Measurements from ENCODE around the gene LRIG3.

Gene LRIG3

DNA sequence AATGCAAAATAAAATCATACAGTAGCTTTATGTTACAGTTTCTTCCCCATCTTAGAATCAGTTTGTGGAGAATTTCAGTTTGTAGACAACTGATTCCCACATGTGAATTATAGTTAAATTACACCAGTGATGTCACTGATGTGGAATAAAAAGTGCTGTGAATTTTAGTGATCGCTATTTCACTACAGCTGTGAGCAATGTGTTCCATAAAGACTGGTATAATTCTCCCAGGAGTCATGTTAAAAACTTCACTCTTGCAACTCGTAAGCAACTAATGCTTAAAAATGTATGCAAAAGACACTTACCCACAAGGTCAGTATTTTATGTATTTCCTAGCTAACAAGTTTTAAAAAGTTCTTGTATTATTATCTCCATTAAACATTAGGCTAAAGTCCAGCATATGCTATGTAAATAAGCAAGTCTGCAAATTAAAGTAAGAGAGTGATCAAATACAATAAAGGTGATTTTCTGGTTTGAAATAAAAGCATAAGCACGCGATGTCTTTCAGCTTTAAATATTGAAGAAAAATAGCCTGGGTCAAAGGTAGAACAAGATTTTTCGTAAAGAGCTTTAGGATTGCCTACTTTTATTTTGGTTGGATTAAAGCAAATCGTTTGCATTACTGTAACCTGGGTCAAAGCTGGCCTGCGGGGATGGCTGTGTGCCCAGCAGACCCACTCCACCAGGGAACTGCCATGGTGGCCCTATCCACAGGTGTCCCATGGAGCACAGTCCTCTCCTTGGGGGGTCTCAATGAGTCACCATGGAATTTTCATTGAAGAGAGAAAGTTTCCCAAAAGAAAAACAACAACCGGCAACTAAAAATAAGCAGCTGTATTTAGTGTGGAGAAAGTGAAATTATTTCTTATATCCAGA, 12.7 kb upstream of the LRIG3 start:
- peak; percentile 37 for FAIRE-seq

DNA sequence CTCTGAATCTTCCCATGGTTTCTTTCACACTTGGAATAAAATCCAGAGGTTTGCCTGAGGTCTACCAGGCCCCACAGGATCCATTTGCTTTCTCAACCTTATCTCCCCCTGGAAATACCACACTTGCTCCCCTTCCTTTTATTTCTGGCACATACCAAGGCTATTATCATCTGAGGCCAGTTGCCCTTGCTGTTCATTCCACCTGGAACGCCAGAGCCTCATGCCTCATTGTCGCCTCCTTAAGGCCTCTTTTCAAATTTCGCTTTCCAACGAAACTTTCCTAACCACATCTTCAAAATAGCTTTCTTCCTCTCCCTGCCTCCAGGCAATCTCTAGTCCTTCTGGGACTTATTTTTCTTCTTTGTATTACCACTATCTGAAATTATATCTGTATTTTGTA, 11.2 kb upstream of the LRIG3 start:
- FAIRE-seq, result no peak

DNA sequence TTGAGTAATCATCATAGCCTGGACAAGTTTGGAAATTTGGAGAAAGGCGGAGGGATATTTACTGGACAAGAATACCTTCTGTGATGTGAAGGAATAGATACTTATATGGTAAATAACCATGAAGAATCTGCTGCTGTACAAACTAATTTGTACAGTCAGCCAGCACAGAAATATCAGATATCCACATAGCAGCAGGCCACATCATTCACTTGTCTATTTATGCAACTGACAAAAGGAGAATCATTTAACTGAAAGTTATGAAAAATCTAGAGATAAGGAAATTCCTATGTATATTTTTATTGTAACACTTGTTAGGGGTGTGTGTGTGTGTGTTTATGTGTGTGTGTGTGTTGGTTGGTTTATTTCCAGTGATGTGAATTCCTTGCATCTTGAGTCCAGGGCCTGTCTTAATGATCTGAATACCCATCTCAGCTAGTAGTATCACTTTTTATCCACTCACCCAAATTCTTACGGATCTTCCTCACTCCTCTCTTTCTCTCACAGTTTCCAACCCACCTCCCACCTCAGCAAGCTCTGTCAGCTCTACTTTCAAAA, 10.5 kb upstream of the LRIG3 start:
- no peak for FAIRE-seq

DNA sequence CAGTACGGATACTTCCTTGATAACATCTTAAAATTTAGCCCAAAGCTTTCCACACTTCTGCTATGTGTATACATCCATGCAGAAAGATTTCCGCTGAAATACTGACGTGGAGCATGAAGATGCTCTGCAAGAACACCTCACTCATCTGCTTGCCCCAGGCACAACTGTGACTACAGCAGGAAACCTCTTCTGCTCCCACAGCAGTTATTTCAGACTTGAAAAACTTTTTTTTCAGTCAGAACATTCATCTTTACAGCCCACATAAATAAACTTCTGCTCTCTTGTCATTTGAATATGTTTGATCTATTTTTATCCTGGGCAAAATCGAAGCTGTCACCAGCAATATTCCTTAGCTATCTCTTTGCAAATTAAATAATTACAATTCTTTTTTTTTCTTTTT, 6.8 kb upstream of the LRIG3 start:
- FAIRE-seq, result no peak

DNA sequence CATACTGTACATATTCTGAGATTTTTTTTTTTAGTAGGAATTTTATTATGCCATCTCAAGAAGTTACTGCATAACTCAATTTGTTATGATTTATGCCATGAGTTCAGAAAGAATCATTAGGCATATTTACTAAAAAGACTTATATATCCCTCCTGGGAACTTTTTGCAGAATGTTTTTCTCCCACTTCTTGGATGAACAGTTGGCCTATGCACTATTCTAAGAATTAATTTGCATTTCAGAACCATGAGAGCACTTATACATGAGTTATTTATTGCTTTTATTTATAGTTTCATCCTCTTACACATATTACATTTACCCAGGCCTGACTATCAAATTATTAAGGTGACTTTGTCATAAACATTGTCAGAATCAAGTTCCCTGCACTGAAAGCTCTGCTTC, 6.3 kb upstream of the LRIG3 start:
- FAIRE-seq, result no peak

DNA sequence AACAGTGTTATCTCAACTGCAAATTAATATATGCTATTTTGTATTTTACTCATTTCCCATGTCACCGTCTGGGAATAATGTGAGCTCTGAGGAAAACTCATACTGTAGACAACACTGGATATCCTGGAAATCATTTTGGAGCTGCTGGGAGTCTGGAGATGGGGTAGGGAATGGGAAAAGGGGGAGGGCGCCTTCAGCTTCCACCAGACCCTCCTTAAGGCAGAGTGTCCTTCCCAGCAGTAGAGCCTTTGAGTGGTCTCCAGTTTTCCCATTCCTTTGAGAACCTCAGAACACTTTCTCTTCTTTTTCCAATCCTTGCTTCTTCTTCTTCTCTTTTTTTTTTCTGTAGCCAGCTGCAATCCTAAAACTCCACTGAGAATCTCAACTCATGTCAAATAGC, 5.4 kb upstream of the LRIG3 start:
- no peak for FAIRE-seq

DNA sequence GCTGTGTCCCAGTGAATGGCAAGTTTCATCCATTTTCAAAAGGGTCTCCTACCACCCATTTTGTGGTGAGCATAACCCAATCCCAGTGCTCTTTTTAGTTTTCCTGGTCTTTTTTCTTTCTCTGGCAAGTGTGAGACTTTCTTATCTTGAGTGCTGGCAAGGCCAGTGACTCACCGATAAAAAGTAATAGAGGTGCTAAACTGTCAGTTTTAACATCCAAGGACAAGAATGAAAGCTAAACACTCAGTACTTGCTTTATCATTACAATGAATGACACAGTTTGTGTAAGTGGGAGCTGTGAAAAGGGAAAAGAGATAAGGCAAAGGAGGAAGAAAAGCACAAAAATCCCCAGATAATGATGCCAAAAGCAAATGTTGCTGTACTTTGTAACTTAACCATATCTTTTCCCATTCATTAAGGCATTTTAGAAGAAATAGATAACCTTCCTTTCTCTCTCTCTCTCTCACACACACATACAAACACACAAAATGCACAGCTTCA, 4.9 kb upstream of the LRIG3 start:
- no peak for FAIRE-seq

DNA sequence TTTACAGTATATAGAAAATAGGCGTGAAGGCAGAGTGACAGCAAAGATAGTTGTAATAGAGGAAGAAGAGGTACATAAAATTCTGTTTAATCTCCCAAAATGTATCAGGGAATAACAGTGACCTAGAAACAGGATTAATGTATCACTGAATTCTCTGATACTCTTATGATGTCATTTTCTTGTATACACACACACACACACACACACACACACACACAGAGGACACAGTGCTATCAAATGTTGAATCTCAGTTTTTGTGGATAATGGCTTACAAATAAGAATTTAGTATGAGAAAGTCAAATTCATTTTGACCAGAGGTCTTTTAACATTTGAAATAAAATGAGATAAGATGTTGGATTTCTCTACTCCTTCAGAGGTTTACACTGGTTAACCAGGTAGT, 4.3 kb upstream of the LRIG3 start:
- FAIRE-seq, result no peak

DNA sequence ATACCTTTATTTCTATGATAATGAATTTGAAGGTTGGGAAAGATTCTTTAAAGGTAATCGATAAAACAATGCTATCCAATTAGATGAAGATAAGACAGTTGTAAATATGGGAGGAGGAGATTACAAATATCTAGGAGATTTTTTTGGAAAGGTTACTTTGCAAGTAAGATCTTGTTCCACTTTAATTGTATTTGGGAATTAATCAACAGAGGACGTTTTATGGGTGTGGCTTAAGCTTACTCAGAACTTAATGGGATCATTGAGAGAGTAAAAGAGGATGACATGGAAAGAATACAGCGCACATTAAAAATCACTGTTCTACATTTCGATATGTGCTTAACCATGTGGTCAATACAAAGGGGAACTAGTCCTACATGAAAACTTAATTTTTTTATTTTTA, 3.5 kb upstream of the LRIG3 start:
- FAIRE-seq, result no peak

DNA sequence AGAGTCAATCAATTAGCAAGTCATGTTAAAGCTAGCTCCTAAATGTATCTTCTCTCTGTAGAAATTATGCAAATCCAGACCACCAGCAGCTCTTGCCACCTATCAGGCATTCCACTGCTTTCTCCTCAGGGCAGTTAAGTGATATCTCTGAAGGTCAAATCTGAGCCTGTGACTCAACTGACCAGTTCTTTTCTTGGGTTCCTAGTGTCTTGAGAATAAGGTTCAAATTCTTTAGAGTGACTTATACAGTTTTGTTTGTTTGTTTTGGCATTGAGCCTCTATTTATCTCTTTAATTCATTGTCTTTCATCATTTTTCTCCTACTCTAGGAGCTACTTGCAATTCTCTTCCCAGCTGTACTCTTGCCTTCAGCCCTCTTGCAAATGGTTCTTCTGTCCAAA, 2.5 kb upstream of the LRIG3 start:
- no peak for FAIRE-seq

DNA sequence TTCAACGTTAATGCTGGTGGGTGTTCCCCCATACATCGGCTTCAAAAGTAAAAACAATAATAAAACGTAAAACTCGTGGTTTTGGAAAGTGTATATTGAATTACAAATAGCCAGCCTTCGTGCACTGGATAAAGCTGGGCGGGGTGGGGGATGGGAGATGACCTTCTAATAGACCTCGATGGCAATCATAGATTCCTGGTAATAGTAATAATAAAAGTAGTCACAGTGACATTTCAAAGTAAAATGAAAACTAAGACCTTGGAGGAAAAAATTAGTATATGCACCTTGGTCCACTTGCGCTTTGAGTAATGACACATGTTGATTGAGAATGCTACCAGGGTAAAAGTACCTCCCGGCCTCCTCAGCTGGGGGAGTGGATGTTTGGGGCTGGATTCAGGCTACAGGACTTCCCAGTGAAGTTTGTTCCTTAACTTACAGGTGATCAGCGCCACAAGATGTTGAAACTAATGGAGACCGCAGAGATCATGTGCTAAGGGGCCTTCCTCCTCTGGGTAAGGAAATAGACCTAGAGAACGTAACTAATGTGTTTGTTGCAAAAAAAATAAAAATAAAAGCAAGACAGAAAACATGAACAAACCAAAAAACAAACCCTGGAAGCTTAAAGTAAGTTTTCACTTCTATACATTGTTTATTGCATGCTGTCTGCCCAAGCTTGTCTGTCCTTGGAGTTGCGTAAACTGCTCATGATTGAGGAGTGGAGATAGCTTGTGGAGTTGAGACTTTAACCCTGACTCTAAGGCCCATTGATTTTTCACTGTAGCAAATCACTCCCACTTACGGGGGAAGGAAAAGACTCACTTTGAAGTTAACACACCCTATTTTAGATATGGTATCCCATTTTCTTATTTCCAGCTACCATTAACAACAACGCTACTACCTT, 907 bp upstream of the LRIG3 start:
- FAIRE-seq, result no peak

DNA sequence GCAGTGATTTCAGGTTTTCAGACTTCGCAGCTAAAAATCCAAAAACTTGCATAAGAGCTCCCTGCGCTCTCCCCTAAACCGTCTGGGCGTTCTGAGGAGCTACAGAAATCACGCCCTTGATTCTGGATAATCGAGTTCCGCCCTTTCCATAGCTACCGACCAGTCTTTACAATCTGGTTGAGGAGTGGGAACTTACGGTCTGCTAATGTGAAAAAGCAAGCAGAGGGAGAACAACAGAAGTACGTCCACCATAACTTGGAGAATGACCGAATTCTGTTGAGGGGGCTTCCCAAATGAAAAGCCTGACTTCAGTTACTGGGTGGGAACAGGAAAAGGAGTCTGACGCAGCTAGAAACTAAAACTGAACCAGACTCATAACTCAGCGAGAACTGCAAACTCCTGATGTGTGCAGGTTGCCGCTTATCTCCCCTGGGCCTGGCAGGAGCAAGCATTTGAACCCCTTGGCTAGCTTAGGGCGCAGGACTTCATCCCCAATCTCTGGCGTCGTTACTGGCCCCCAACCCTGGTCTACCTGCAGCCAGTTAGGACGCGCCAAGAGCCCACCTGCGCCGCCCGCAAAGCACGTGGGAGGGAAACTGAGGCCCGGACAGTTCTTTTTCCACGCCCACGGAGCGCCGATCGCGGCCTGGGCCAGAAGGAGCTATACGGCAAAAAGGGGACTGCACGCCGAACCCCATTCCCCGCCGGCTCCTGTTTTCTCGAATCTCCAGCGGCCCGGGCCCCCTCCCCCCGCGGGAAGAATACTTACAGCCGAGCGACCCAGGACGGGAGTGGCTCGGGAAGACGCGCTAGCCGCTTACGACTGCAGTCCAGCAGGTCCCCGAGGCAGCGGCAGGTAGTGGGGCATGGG, 838 bp downstream of the LRIG3 start:
- no peak for FAIRE-seq

DNA sequence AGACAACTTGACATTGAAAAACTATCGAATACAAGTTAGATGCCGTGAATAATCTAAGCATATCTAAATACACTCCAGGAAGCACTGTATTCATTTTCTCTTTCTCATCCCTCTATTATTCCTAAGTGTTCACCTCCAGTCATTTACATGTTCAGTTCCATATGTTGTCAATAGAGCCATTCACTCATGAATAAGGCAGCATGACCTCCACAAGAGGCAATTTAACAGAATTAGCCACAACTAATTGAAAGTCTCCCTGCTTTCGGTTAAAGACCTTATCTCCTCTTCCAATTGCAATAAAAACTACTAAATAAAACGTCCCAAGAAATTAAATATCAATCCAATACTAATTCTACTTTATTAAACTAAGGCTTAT, 1.8 kb downstream of the LRIG3 start:
- FAIRE-seq, result peak; percentile 35

DNA sequence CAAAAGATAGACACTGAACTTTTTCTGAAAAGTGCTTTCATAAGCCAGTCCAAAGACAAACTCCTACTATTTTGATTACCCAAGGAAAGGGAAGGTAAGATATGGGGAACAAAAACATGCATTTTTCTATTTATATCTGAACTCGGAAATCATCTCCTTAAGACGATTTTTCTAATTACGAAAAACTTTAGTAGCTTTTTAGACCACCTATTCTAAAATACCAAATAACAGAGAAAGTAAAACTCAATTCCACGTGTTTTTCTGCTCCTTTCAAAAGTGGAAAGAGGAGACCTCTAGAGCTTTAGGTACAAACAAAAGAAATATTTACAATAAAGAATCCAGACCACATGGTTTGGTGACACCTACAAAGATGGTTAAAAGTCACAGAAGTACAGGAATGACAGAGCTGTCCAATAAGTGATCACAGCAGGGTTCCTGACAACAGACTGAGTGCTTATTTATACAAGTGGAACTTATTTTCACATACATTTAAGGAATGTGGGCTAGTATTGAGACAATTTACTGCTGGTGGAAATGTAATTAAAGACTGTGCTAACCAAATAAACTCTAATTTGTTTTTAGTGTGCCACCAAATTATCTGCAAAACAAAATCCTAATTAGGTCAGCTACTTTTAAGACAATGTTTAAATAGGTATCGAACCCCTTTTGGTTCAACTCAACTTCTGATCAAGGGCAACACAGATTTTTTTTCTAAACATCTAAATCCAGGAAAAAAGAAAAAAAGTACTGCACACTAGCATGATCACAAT, 2.4 kb downstream of the LRIG3 start:
- FAIRE-seq, result no peak

DNA sequence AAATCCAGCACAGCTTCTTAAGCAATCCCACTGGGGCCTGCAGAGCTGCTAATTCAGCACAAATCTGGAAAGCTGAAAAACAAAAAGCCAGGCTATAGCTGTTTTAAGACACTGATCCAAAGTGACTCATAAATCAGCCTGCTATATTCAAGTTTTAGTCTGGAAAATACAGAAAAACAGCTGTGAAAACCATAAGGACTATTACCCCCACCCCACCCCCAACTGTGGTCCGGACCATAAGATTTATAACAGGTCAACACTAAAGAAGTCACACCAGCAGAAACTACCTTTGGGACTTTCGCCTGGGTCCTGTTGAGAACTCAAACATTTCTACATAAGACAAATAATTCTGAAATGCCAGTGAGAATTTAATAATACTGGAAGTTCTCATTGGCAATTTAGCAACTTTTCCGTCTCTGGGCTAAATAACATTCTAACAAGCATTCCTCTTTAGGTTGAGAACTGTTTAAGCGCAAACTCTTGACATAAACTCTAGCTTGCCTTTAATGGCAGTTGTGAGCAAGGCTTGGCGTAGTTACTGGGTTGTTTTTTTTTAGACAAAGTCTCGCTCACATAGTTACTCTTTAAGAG, 3.3 kb downstream of the LRIG3 start:
- FAIRE-seq, result no peak

DNA sequence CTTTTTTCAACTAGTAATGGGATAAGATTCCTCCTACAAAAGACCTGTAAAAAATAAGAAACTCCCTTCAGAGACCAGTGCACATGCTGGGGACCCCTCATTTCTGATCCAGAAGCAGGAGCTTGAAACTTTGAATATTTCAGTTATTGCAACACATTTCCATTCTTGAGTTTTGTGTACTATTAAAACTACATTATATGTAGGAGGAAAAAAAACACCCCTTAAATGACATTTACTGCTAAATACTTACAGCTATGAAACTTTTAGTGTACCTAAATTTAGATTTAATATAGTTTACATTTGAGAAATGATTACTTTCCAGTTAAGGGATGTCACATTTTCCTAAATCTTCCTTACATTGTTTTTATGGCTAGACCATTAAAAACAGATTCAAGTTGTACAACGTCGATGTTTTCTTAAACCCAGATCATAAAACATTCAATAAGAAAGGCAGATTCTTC, 4.1 kb downstream of the LRIG3 start:
- peak; percentile 79 for FAIRE-seq

DNA sequence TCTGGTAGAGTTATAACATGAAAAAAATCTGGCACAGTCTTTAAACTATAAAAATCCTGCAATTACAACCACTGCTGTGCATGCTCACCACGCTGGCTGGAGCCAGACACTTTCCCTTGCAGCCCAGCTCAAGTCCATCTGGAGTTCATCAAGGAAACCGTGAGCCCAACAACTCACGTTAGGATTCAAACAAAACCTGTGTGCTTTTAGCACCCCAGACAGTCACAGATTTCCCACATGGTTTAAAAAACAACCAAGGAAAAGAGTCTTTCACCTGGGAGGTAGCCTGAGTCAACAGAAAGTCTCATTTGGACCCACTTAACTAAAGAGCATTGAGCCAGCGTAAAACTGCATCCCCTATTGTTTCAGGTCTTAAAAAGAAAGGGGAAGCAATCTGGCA, 4.7 kb downstream of the LRIG3 start:
- peak; percentile 86 for FAIRE-seq

DNA sequence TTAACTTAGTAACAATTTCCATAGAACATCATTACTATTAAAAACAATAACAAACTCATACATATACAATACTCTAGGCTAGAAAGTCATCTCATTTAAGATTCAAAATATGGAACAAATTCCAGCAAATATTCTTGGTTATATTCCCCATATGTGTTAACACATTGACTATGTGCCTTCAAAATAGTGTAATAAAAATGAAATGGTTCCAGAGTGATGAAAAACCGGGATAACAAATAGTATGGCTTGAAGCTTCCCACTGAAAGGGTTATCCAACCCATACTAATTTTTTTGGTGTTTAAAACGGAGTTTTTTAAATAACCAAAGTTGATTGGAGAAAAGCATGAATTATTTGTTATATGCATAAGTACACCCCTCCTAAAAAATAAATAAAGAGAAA, 5.3 kb downstream of the LRIG3 start:
- FAIRE-seq, result no peak

DNA sequence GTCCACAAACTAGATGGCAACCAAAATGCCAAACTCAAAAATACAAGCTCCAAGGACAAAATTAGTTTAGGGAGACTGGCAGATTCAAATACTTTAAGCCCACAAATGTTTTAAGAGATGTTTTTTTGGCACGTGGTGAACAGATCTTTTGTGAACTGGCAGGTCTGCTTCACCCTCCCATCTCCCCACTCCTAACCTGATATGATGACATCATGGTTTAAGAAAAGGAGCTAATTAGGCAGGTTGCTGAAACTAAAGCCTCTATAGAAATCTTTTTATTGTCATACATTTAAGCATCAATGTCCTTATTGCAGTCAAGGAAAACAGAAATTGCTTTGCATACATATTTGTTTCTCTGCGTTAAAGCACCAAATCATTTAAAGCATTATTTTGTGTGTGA, 5.8 kb downstream of the LRIG3 start:
- no peak for FAIRE-seq

DNA sequence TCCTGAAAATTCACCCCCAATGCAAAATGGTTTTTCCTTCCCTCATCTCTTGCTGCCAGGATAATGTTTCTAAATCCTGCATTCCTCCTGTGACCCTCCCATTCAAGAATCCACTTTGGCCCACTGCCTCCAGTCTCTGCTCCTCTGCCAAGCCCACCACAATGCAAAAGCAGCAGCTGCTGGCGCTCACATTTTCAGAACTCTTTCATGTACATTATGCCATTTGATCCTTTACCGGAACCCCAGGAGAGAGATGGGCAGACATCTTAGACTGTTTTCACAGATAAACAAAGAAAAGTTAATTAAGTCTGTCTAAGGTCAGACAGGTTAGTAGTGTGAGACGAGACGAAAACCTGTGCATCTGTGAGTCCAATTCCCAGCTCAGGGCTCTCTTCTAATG, 12.9 kb downstream of the LRIG3 start:
- no peak for FAIRE-seq

DNA sequence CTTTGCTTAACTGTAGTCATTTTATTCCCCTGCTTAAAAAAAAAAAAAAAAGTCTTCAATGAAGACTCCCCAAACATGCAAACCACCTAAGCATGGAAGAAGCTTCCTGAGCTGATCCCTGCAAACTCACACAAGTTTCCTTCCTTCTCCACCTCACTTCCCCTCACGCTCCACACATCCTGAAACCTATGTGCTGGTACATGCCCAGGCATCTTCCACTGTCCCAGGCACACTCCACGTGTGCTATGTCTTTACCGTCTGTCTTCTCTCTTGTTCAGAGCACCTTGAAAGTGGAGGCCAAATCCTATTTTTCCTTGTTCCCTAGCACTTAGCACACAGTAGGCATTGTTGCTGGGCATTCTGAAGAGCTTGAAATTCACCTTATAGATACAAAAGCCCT, 13.4 kb downstream of the LRIG3 start:
- FAIRE-seq, result no peak

Data from endometrium (tissue), 2 donors.